IMR-90 (cell line): Measurements from ENCODE around the gene MESP2.

Experiments
- BHLHE40 ChIP-seq: fragments of 150-350 bp; IDR thresholded peaks from 2 replicates; pipeline ENCODE4 v1.6.1; 2016; ENCODE audit warnings: mild to moderate bottlenecking, low read depth, low read length
- CEBPB ChIP-seq: IDR thresholded peaks from 2 replicates; pipeline ENCODE4 v1.6.1; 2012; ENCODE audit warnings: low read depth, low read length, improper control_type of control experiment
- CHD1 ChIP-seq: IDR thresholded peaks from 2 replicates; pipeline ENCODE4 v1.6.1; 2012; ENCODE audit warnings: low read depth, low read length, improper control_type of control experiment
- MAFK ChIP-seq: IDR thresholded peaks from 2 replicates; pipeline ENCODE4 v1.6.1; 2012; ENCODE audit warnings: low read depth, low read length, improper control_type of control experiment
- POLR2A ChIP-seq: IDR thresholded peaks from 2 replicates; pipeline ENCODE4 v1.6.1; 2012; ENCODE audit warnings: mild to moderate bottlenecking, low read depth, low read length
- RFX5 ChIP-seq: IDR thresholded peaks from 2 replicates; pipeline ENCODE4 v1.8.0; 2012; ENCODE audit warnings: low read depth, mild to moderate bottlenecking, low read length, moderate library complexity
- SMC3 ChIP-seq: fragments of 150-350 bp; IDR thresholded peaks from 2 replicates; pipeline ENCODE4 v1.6.1; 2016; ENCODE audit warnings: low read depth, mild to moderate bottlenecking, antibody characterized with exemption, low read length, moderate library complexity
- TF ChIP-seq, protein P1 (sequence below): conservative IDR thresholded peaks from 2 replicates; pipeline ENCODE4 v1.5.1; 2012; ENCODE audit warnings: mild to moderate bottlenecking, low read depth, low read length, improper control_type of control experiment
- TF ChIP-seq, protein P2 (sequence below): fragments of 150-350 bp; IDR thresholded peaks from 2 replicates; pipeline ENCODE4 v1.6.1; 2016; ENCODE audit warnings: low read depth, mild to moderate bottlenecking, low read length, moderate library complexity, borderline replicate concordance
- TF ChIP-seq, protein P3 (sequence below): fragments of 150-350 bp; IDR thresholded peaks from 2 replicates; pipeline ENCODE4 v1.6.1; 2017; ENCODE audit warnings: mild to moderate bottlenecking, antibody characterized with exemption, low read length, low read depth

DNA sequence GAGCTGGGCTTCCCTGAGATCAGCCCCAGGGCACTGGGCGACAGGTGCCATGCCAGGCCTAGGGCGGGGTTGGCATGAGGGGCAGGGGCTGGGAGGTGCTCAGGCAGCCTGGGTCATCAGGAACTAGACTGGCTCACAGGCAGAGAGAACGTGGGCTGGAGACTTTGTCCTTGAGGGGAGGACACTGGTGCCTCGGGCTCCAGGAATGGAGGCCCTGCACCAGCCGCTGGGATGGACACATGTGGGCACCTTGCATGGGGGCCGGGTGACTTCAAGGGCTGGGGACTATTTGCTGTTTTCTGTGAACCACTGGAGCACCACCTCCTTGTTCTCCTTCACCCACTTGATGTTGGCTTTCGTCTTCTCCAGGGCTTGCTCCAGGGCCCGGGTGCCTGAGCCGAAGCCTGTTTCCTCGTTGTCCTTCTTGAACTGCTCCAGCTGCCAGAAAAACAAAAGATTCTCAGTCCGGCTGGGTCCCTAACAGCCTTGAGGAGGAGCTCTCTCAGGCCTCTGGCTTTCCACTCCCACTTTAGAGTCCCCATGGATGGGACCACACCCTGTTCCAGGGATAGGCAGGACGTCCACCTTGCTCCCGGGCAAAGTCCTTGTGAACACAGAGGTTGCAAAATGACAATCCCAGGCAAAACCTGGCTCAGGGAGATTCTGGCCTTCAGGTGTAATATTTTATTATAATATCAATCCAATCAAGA is 9.1 kb downstream of the MESP2 start:
- TF ChIP-seq, protein P1, sequence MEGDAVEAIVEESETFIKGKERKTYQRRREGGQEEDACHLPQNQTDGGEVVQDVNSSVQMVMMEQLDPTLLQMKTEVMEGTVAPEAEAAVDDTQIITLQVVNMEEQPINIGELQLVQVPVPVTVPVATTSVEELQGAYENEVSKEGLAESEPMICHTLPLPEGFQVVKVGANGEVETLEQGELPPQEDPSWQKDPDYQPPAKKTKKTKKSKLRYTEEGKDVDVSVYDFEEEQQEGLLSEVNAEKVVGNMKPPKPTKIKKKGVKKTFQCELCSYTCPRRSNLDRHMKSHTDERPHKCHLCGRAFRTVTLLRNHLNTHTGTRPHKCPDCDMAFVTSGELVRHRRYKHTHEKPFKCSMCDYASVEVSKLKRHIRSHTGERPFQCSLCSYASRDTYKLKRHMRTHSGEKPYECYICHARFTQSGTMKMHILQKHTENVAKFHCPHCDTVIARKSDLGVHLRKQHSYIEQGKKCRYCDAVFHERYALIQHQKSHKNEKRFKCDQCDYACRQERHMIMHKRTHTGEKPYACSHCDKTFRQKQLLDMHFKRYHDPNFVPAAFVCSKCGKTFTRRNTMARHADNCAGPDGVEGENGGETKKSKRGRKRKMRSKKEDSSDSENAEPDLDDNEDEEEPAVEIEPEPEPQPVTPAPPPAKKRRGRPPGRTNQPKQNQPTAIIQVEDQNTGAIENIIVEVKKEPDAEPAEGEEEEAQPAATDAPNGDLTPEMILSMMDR = no peak
- TF ChIP-seq BHLHE40 (no peak), POLR2A (no peak), MAFK (no peak), SMC3 (no peak), CHD1 (no peak), CEBPB (no peak), RFX5 (no peak)
- TF ChIP-seq, protein P2, sequence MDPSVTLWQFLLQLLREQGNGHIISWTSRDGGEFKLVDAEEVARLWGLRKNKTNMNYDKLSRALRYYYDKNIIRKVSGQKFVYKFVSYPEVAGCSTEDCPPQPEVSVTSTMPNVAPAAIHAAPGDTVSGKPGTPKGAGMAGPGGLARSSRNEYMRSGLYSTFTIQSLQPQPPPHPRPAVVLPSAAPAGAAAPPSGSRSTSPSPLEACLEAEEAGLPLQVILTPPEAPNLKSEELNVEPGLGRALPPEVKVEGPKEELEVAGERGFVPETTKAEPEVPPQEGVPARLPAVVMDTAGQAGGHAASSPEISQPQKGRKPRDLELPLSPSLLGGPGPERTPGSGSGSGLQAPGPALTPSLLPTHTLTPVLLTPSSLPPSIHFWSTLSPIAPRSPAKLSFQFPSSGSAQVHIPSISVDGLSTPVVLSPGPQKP = no peak
- TF ChIP-seq, protein P3, sequence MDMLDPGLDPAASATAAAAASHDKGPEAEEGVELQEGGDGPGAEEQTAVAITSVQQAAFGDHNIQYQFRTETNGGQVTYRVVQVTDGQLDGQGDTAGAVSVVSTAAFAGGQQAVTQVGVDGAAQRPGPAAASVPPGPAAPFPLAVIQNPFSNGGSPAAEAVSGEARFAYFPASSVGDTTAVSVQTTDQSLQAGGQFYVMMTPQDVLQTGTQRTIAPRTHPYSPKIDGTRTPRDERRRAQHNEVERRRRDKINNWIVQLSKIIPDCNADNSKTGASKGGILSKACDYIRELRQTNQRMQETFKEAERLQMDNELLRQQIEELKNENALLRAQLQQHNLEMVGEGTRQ = no peak
